H9 (cell line): ENCODE measurements around the gene GLRA3. TPM values are rescaled to one million over a fixed set of nuclear protein-coding genes. Genes with fewer than 3 reads are reported as not detected.

ENCODE experiments used
- DNase-seq: peaks from one replicate; pipeline ENCODE4 v3.0.0-alpha.2; 2017
- H2AFZ ChIP-seq: one replicate; pipeline ENCODE4 v1.6.1; 2013; ENCODE audit warnings: mild to moderate bottlenecking, low read length, control low read depth, moderate library complexity
- H2AK5ac ChIP-seq: 2 replicates; pipeline ENCODE4 v1.6.1; 2013; ENCODE audit warnings: low read length, control low read depth, mixed read lengths; ENCODE audit not compliant: insufficient read length
- H2BK120ac ChIP-seq: one replicate; pipeline ENCODE4 v1.6.1; 2013; ENCODE audit warnings: low read depth, mild to moderate bottlenecking, low read length, control low read depth, inconsistent platforms; ENCODE audit not compliant: poor library complexity, severe bottlenecking
- H2BK12ac ChIP-seq: 2 replicates; pipeline ENCODE4 v1.6.1; 2013; ENCODE audit warnings: low read length, control low read depth, mixed read lengths, low read depth; ENCODE audit not compliant: insufficient read length
- H2BK15ac ChIP-seq: 2 replicates; pipeline ENCODE4 v1.6.1; 2013; ENCODE audit warnings: low read depth, low read length, control low read depth
- H2BK20ac ChIP-seq: one replicate; pipeline ENCODE4 v1.6.1; 2013; ENCODE audit warnings: low read depth, mild to moderate bottlenecking, low read length, control low read depth, inconsistent platforms; ENCODE audit not compliant: poor library complexity, severe bottlenecking
- H2BK5ac ChIP-seq: 2 replicates; pipeline ENCODE4 v1.6.1; 2013; ENCODE audit warnings: low read length, control low read depth, mixed read lengths; ENCODE audit not compliant: insufficient read length
- H3K14ac ChIP-seq: 2 replicates; pipeline ENCODE4 v1.6.1; 2013; ENCODE audit warnings: low read length, control low read depth; ENCODE audit not compliant: insufficient read depth
- H3K18ac ChIP-seq: 2 replicates; pipeline ENCODE4 v1.6.1; 2013; ENCODE audit warnings: low read depth, mild to moderate bottlenecking, mixed read lengths, low read length, control low read depth; ENCODE audit not compliant: insufficient read length
- H3K23ac ChIP-seq: 2 replicates; pipeline ENCODE4 v1.6.1; 2013; ENCODE audit warnings: low read length, control low read depth, mixed read lengths, low read depth; ENCODE audit not compliant: insufficient read length
- H3K23me2 ChIP-seq: 2 replicates; pipeline ENCODE4 v1.6.1; 2013; ENCODE audit warnings: low read depth, mild to moderate bottlenecking, mixed read lengths, low read length, control low read depth; ENCODE audit not compliant: insufficient read length, poor library complexity, severe bottlenecking
- H3K27ac ChIP-seq: 2 replicates; pipeline ENCODE4 v1.5.1; 2013; ENCODE audit warnings: low read length, control low read depth, mixed read lengths, low read depth; ENCODE audit not compliant: insufficient read length
- H3K27me3 ChIP-seq: 2 replicates; pipeline ENCODE4 v1.6.1; 2013; ENCODE audit warnings: low read length, control low read depth, inconsistent platforms; ENCODE audit not compliant: insufficient read depth
- H3K4ac ChIP-seq: 2 replicates; pipeline ENCODE4 v1.6.1; 2013; ENCODE audit warnings: low read depth, mild to moderate bottlenecking, control low read depth, inconsistent platforms, low read length, moderate library complexity
- H3K4me1 ChIP-seq: 2 replicates; pipeline ENCODE4 v1.6.1; 2013; ENCODE audit warnings: low read length, control low read depth, inconsistent platforms; ENCODE audit not compliant: insufficient read depth
- H3K4me2 ChIP-seq: 2 replicates; pipeline ENCODE4 v1.6.1; 2013; ENCODE audit warnings: low read length, control low read depth, mixed read lengths; ENCODE audit not compliant: insufficient read length, insufficient read depth
- H3K56ac ChIP-seq: 2 replicates; pipeline ENCODE4 v1.6.1; 2013; ENCODE audit warnings: low read depth, mild to moderate bottlenecking, mixed read lengths, low read length, control low read depth; ENCODE audit not compliant: insufficient read length
- H3K79me1 ChIP-seq: 2 replicates; pipeline ENCODE4 v1.6.1; 2013; ENCODE audit warnings: low read depth, mild to moderate bottlenecking, moderate library complexity, low read length, control low read depth, inconsistent platforms; ENCODE audit not compliant: insufficient read depth, poor library complexity, severe bottlenecking
- H3K79me2 ChIP-seq: 2 replicates; pipeline ENCODE4 v1.6.1; 2013; ENCODE audit warnings: low read length, control low read depth, inconsistent platforms; ENCODE audit not compliant: insufficient read depth
- H3K9ac ChIP-seq: 2 replicates; pipeline ENCODE4 v1.6.1; 2013; ENCODE audit warnings: low read length, control low read depth, mixed read lengths; ENCODE audit not compliant: insufficient read length; ENCODE audit errors: extremely low read depth
- H3K9me3 ChIP-seq: one replicate; pipeline ENCODE4 v1.6.1; 2013; ENCODE audit warnings: low read depth, low read length, inconsistent platforms; ENCODE audit not compliant: control insufficient read depth
- H3T11ph ChIP-seq: one replicate; pipeline ENCODE4 v1.6.1; 2013; ENCODE audit warnings: mild to moderate bottlenecking, low read length, control low read depth, inconsistent platforms
- H4K20me1 ChIP-seq: one replicate; pipeline ENCODE4 v1.6.1; 2013; ENCODE audit not compliant: control insufficient read depth, insufficient read length, insufficient read depth
- H4K5ac ChIP-seq: 2 replicates; pipeline ENCODE4 v1.6.1; 2013; ENCODE audit warnings: low read depth, mild to moderate bottlenecking, mixed read lengths, low read length, control low read depth; ENCODE audit not compliant: insufficient read length
- H4K8ac ChIP-seq: replicated peaks from 2 replicates; pipeline ENCODE4 v1.6.1; 2013; ENCODE audit warnings: low read length, control low read depth, mixed read lengths, low read depth; ENCODE audit not compliant: insufficient read length
- H4K91ac ChIP-seq: 2 replicates; pipeline ENCODE4 v1.6.1; 2013; ENCODE audit warnings: low read depth, mild to moderate bottlenecking, moderate library complexity, mixed read lengths, low read length, control low read depth; ENCODE audit not compliant: insufficient read length
- H3K27ac Mint-ChIP-seq, 3 experiments: 2 replicates in 2 of 3; 3 replicates in 1 of 3; pipeline ENCODE4 v1.8.0; 2020 to 2021; ENCODE audit warnings: mixed read lengths in 3 of 3, mild to moderate bottlenecking in 1 of 3, moderate library complexity in 1 of 3
- H3K27me3 Mint-ChIP-seq: 2 replicates; pipeline ENCODE4 v1.8.0; 2021; ENCODE audit warnings: low read depth, mild to moderate bottlenecking, moderate library complexity, mixed read lengths
- H3K36me3 Mint-ChIP-seq, 3 experiments: 2 replicates in 2 of 3; 3 replicates in 1 of 3; pipeline ENCODE4 v1.8.0; 2020 to 2021; ENCODE audit warnings: low read depth in 3 of 3, mixed read lengths in 3 of 3; ENCODE audit not compliant: insufficient read depth in 1 of 3
- H3K4me1 Mint-ChIP-seq, 2 experiments: 2 replicates each; pipeline ENCODE4 v1.8.0; 2020; ENCODE audit warnings: mixed read lengths in 2 of 2
- H3K4me3 Mint-ChIP-seq, 2 experiments: 2 replicates in 1 of 2; 3 replicates in 1 of 2; pipeline ENCODE4 v1.8.0; 2020 to 2021; ENCODE audit warnings: mild to moderate bottlenecking in 2 of 2, mixed read lengths in 2 of 2, moderate library complexity in 1 of 2
- H3K9me3 Mint-ChIP-seq, 2 experiments: 2 replicates in 1 of 2; 3 replicates in 1 of 2; pipeline ENCODE4 v1.8.0; 2020; ENCODE audit warnings: mild to moderate bottlenecking in 2 of 2, mixed read lengths in 2 of 2, moderate library complexity in 1 of 2
- total RNA-seq: library from RNA; stranded (reverse); gene quantifications from 2 replicates; pipeline ENCODE4 v1.2.1, GENCODE V29; 2021
- TF ChIP-seq, protein P1 (sequence below): fragments of 200-600 bp; sonication (generic); conservative IDR thresholded peaks from 3 replicates; pipeline ENCODE4 v1.8.0; 2021; ENCODE audit warnings: antibody characterized with exemption, mild to moderate bottlenecking

GLRA3 gene
- total RNA-seq, 1 experiment from 2014 or later = 0.09 TPM

- H3K14ac ChIP-seq = no peak overlapping the region
- no peak overlapping the region for H3K9ac ChIP-seq
- no peaks in the 10 kb centered on the region for H4K20me1 ChIP-seq
- H2AK5ac ChIP-seq = no peak overlapping the region
- no peaks in the 10 kb centered on the region for H3K79me1 ChIP-seq
- no peaks in the 10 kb centered on the region for H3K27me3 ChIP-seq
- no peak overlapping the region for H2AFZ ChIP-seq
- H4K91ac ChIP-seq = no peak overlapping the region
- H3K9me3 ChIP-seq = peaks cover 6% of the 10 kb centered on the region
- H2BK20ac ChIP-seq = no peak overlapping the region
- no peaks in the 10 kb centered on the region for H3K23me2 ChIP-seq
- no peaks in the 10 kb centered on the region for H3K79me2 ChIP-seq
- no peak overlapping the region for H3K56ac ChIP-seq
- H3K4me2 ChIP-seq = no peak overlapping the region
- TF ChIP-seq, protein P1, sequence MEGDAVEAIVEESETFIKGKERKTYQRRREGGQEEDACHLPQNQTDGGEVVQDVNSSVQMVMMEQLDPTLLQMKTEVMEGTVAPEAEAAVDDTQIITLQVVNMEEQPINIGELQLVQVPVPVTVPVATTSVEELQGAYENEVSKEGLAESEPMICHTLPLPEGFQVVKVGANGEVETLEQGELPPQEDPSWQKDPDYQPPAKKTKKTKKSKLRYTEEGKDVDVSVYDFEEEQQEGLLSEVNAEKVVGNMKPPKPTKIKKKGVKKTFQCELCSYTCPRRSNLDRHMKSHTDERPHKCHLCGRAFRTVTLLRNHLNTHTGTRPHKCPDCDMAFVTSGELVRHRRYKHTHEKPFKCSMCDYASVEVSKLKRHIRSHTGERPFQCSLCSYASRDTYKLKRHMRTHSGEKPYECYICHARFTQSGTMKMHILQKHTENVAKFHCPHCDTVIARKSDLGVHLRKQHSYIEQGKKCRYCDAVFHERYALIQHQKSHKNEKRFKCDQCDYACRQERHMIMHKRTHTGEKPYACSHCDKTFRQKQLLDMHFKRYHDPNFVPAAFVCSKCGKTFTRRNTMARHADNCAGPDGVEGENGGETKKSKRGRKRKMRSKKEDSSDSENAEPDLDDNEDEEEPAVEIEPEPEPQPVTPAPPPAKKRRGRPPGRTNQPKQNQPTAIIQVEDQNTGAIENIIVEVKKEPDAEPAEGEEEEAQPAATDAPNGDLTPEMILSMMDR = no peak
- H3K18ac ChIP-seq = no peak overlapping the region
- no peaks in the 10 kb centered on the region for H3K4me1 ChIP-seq
- H3K27ac ChIP-seq = no peak overlapping the region
- H4K5ac ChIP-seq = no peak overlapping the region
- Mint-ChIP-seq H3K9me3 (peaks cover 18 to 19% of the 10 kb centered on the region in 2 experiments), H3K27ac (no peak overlapping the region), H3K27me3 (no peaks in the 10 kb centered on the region), H3K4me3 (no peak overlapping the region), H3K36me3 (peaks cover 8 to 12% (median 11%) of the 10 kb centered on the region in 3 experiments), H3K4me1 (no peaks in the 10 kb centered on the region)
- no peak overlapping the region for H3K23ac ChIP-seq
- no peak for DNase-seq
- H2BK12ac ChIP-seq = no peak overlapping the region
- no peak overlapping the region for H2BK5ac ChIP-seq
- H2BK120ac ChIP-seq = no peak overlapping the region
- no peak overlapping the region for H3K4ac ChIP-seq
- H4K8ac ChIP-seq = no peak overlapping the region
- H2BK15ac ChIP-seq = no peak overlapping the region
- H3T11ph ChIP-seq = no peak overlapping the region
These were observed 142.2 kb downstream of the GLRA3 start for GRCh38 chr4:174686826-174687225.
